Measurements from ENCODE around the gene VN1R4. TPM values are rescaled to one million over a fixed set of nuclear protein-coding genes. Genes with fewer than 3 reads are reported as not detected.
"Not testable (repeated sequence)": the region's sequence is repeated elsewhere in the genome, so short reads cannot be mapped to it uniquely, and the experiment has no call there.

VN1R4 gene
- total RNA-seq, 1 experiment from 2014 or later, result not detected

DNA sequence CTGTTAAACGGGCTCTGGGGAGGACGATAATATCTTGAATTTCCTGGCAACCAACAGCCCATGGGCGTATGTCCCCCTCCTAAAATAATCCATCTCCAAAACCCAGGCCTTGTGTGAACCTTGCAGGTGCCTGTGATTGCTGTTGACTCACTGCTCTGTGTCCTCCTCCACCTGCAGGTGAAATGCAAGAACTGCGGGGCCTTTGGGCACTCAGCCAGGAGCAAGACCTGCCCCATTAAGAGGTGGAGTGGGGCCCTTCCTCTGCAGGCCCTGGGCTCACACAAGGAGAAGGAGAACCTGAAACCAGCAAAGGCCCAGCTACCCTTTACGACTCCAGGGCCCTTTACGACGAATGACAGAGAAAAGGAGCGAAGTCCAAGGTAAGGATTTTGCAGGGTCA is 14.4 kb upstream of the VN1R4 start:
- not testable (repeated sequence) for H3K4me2 ChIP-seq (ENCODE audit: insufficient read depth, insufficient read length, low read length); H3K4me1 ChIP-seq (ENCODE audit: insufficient read depth, low read length); H3K23me2 ChIP-seq (ENCODE audit: insufficient read length, low read depth, low read length, poor library complexity, severe bottlenecking); H3K27ac Mint-ChIP-seq; H3K4me3 Mint-ChIP-seq; H4K8ac ChIP-seq (replicated peaks; ENCODE audit: insufficient read length, low read depth, low read length); H3K27ac ChIP-seq (ENCODE audit: insufficient read length, low read depth, low read length); H2AK5ac ChIP-seq (ENCODE audit: insufficient read length, low read length); H2BK20ac ChIP-seq (ENCODE audit: low read depth, low read length, poor library complexity, severe bottlenecking); H3K4ac ChIP-seq (ENCODE audit: low read depth, low read length); H3K27me3 Mint-ChIP-seq (ENCODE audit: low read depth); H3K79me2 ChIP-seq (ENCODE audit: insufficient read depth, low read length); H3K79me1 ChIP-seq (ENCODE audit: insufficient read depth, low read depth, low read length, poor library complexity, severe bottlenecking); H4K91ac ChIP-seq (ENCODE audit: insufficient read length, low read depth, low read length); H3T11ph ChIP-seq (ENCODE audit: low read length); H3K14ac ChIP-seq (ENCODE audit: insufficient read depth, low read length); H2BK15ac ChIP-seq (ENCODE audit: low read depth, low read length); H4K5ac ChIP-seq (ENCODE audit: insufficient read length, low read depth, low read length); H3K18ac ChIP-seq (ENCODE audit: insufficient read length, low read depth, low read length); H3K56ac ChIP-seq (ENCODE audit: insufficient read length, low read depth, low read length); H2AFZ ChIP-seq (ENCODE audit: low read length); H3K27me3 ChIP-seq (ENCODE audit: insufficient read depth, low read length); H2BK120ac ChIP-seq (ENCODE audit: low read depth, low read length, poor library complexity, severe bottlenecking); H3K4me1 Mint-ChIP-seq; H2BK5ac ChIP-seq (ENCODE audit: insufficient read length, low read length); H3K36me3 Mint-ChIP-seq (ENCODE audit: insufficient read depth in 1 of 3, low read depth in 3 of 3); H3K9me3 ChIP-seq (ENCODE audit: control insufficient read depth, low read depth, low read length); H3K23ac ChIP-seq (ENCODE audit: insufficient read length, low read depth, low read length); H3K9ac ChIP-seq (ENCODE audit: extremely low read depth, insufficient read length, low read length); H2BK12ac ChIP-seq (ENCODE audit: insufficient read length, low read depth, low read length); H4K20me1 ChIP-seq (ENCODE audit: control insufficient read depth, insufficient read depth, insufficient read length)
- peak; percentile 66 for DNase-seq
- H3K9me3 Mint-ChIP-seq, result peaks cover 52 to 56% of the 10 kb centered on the region in 2 experiments
- WGBS (ENCODE audit: extremely low coverage, insufficient read length, low lambda C conversion rate), result no CpG with 5 or more reads among the region's 8 CpGs
- TF ChIP-seq, protein P1, sequence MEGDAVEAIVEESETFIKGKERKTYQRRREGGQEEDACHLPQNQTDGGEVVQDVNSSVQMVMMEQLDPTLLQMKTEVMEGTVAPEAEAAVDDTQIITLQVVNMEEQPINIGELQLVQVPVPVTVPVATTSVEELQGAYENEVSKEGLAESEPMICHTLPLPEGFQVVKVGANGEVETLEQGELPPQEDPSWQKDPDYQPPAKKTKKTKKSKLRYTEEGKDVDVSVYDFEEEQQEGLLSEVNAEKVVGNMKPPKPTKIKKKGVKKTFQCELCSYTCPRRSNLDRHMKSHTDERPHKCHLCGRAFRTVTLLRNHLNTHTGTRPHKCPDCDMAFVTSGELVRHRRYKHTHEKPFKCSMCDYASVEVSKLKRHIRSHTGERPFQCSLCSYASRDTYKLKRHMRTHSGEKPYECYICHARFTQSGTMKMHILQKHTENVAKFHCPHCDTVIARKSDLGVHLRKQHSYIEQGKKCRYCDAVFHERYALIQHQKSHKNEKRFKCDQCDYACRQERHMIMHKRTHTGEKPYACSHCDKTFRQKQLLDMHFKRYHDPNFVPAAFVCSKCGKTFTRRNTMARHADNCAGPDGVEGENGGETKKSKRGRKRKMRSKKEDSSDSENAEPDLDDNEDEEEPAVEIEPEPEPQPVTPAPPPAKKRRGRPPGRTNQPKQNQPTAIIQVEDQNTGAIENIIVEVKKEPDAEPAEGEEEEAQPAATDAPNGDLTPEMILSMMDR (conservative IDR thresholded peaks at IDR 0.05), result peak; percentile 42; the same call in 2 of the 3 replicates

Data from H9 (cell line).